ENCODE data around the gene SOAT1.
"Not testable (repeated sequence)": the region's sequence is repeated elsewhere in the genome, so short reads cannot be mapped to it uniquely, and the experiment has no call there.

Gene SOAT1

DNA sequence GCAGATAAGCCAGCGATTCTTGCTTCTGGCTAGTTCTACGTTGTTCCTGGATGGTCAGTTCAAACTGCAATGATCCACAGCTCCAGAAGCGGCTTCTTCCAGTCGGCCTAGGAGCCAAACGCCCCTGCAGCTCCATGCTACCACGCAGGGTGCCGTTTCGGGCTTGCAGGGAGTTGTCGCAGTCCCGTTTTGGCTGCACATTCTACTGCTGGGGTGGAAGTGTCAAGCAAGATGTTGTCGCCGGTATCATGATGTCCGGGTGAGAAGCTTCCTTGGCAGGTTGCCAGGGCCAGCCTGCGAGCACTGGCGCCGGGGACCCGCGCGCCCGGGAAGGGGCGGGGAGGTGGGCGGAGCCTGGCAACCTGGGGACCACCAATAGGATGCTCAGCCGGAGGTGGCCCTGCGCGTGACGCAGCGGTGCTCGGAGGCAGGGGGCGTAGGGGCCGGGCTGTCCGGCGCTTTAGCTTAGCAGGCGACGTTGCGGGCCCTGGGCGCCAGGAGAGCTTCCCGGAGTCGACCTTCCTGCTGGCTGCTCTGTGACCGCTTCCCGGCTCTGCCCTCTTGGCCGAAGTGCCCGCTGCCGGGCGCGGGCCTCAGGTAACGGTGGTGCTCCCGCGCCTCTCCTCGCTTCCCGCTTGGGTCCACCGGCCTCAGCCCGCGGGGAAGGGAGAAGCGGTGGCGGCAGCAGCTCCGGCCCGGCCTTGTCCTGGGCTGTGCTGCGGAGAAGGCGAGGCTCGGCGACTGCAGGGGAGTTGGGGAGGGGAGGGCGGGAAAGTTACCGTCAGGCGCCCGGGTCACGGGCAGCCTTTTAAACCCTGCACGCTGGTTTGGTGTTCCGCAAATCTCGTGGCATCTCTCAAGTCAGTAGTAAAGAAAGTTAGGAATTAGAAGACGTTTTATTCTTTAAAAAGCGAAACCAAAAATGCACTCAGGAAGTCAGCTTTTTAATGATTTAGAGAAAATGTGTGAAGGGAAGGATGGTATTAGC, at the start of gene SOAT1:
Gene SOAT1 (plus strand): TSS at position 458 of the 988 bp plus-strand sequence. CDS start 8,888 bp downstream, outside the sequence.
- DNase-seq (ENCODE audit: low spot score): peak; percentile 93
- in situ Hi-C loops (cut with MboI; ENCODE audit: low pct_unique_long_range_greater_than_20kb, low sequenced_read_pairs, unreplicated experiment): no loop called here

GRCh38 chr1:179245426-179245825, 48.2 kb upstream of the SOAT1 start:
- DNase-seq (ENCODE audit: low spot score); in situ Hi-C loops (cut with MboI; ENCODE audit: low pct_unique_long_range_greater_than_20kb, low sequenced_read_pairs, unreplicated experiment): not testable (repeated sequence)

More for the DNA sequence above, at the start of gene SOAT1:
- peak; percentile 22 for TF ChIP-seq CTCF (IDR thresholded peaks at IDR 0.05; ENCODE audit: extremely low read depth, insufficient read depth, missing control alignments)

- DNase-seq (ENCODE audit: low spot score): no peak
- in situ Hi-C loops (cut with MboI; ENCODE audit: low pct_unique_long_range_greater_than_20kb, low sequenced_read_pairs, unreplicated experiment): no loop called here
These were observed 45.7 kb upstream of the SOAT1 start for GRCh38 chr1:179247923-179248322.

DNA sequence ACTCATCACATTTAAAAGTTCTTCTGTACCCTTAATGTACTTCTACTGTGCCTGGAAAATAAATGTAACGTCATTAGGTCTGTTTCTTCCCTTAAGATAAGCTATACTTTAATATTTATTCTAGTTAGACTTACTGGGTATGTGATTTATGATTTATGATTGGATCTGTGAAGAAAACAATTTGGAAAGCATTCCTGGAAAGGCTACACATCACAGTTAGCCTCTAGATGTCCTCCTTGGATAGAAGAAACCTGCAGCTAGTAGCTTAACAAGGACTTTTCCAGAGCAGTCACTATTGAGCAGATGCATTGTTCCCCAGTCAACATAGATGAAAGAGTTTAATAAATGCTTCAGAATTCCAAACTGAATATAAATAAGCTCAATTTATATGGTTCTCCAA, 41.9 kb upstream of the SOAT1 start:
- TF ChIP-seq CTCF (IDR thresholded peaks at IDR 0.05; ENCODE audit: extremely low read depth, insufficient read depth, missing control alignments): peak; percentile 41
- DNase-seq (ENCODE audit: low spot score): no peak
- in situ Hi-C loops (cut with MboI; ENCODE audit: low pct_unique_long_range_greater_than_20kb, low sequenced_read_pairs, unreplicated experiment): no loop called here

More at GRCh38 chr1:179247923-179248322, 45.7 kb upstream of the SOAT1 start:
- no peak for TF ChIP-seq CTCF (IDR thresholded peaks at IDR 0.05; ENCODE audit: extremely low read depth, insufficient read depth, missing control alignments)

- no peak for DNase-seq (ENCODE audit: low spot score)
- no peak for TF ChIP-seq CTCF (IDR thresholded peaks at IDR 0.05; ENCODE audit: extremely low read depth, insufficient read depth, missing control alignments)
- in situ Hi-C loops (cut with MboI; ENCODE audit: low pct_unique_long_range_greater_than_20kb, low sequenced_read_pairs, unreplicated experiment): no loop called here
These were observed 41.0 kb upstream of the SOAT1 start for GRCh38 chr1:179252606-179253005.

GRCh38 chr1:179253286-179253972, 40.2 kb upstream of the SOAT1 start:
- no peak for DNase-seq (ENCODE audit: low spot score)
- no peak for TF ChIP-seq CTCF (IDR thresholded peaks at IDR 0.05; ENCODE audit: extremely low read depth, insufficient read depth, missing control alignments)
- in situ Hi-C loops (cut with MboI; ENCODE audit: low pct_unique_long_range_greater_than_20kb, low sequenced_read_pairs, unreplicated experiment): no loop called here

DNA sequence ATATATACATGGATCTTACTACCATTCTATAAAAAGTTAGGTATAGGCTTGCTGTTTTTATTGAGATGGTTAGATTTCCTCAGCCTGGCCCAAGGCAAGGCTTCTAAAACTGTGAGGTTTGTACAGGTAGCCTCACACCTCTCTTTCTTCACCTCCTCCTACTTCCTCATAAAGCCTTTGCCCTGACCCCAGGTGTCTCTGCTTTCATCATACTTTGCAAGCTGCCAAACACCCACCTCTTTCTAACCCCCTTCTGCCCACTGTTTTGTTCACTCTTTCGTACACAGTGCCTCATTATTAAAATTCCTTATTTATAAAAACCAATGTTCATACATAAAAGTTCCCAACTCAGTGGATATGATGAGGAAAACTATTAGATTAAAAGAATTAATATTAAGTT, 31.4 kb upstream of the SOAT1 start:
- no peak for DNase-seq (ENCODE audit: low spot score)
- in situ Hi-C loops (cut with MboI; ENCODE audit: low pct_unique_long_range_greater_than_20kb, low sequenced_read_pairs, unreplicated experiment): no loop called here
- TF ChIP-seq CTCF (IDR thresholded peaks at IDR 0.05; ENCODE audit: extremely low read depth, insufficient read depth, missing control alignments): no peak
